Hepatocyte (in vitro differentiated cells): Measurements from ENCODE around the gene XIRP2.

Experiments
- CTCF ChIP-seq: fragments of 200-600 bp; sonication (generic); IDR thresholded peaks from 2 replicates; pipeline ENCODE4 v1.5.1; 2016; ENCODE audit warnings: antibody characterized with exemption, mild to moderate bottlenecking; ENCODE audit not compliant: poor library complexity
- EZH2 ChIP-seq: fragments of 200-600 bp; sonication (generic); IDR thresholded peaks from 2 replicates; pipeline ENCODE4 v1.6.1; 2016; ENCODE audit warnings: antibody characterized with exemption, mild to moderate bottlenecking, borderline replicate concordance
- EZH2phosphoT487 ChIP-seq: fragments of 200-600 bp; sonication (generic); IDR thresholded peaks from one replicate; pipeline ENCODE4 v1.6.1; 2018; ENCODE audit warnings: antibody characterized with exemption, mild to moderate bottlenecking, low read depth, moderate library complexity; ENCODE audit not compliant: unreplicated experiment, severe bottlenecking

GRCh38 chr2:166926657-166927056 is 38.4 kb downstream of the XIRP2 start:
- TF ChIP-seq CTCF (no peak), EZH2phosphoT487 (no peak), EZH2 (no peak)
